ENCODE data around the gene ANKRD23.

GRCh38 chr2:96866149-96866548 is 22.3 kb upstream of the ANKRD23 start:
- TF ChIP-seq CHD2 (IDR thresholded peaks at IDR 0.05; ENCODE audit: low read length, partially characterized antibody) (no peak), CTCF (IDR thresholded peaks at IDR 0.05) (no peak), GABPA (IDR thresholded peaks at IDR 0.05; ENCODE audit: low read depth) (no peak), EP300 (IDR thresholded peaks at IDR 0.05; ENCODE audit: borderline replicate concordance in 1 of 2, low read depth in 1 of 2, low read length in 1 of 2) (no peak), FOXJ3 (CRISPR knock-in tag; IDR thresholded peaks at IDR 0.05) (no peak), REST (IDR thresholded peaks at IDR 0.05; ENCODE audit: low read depth, low read length) (no peak)
- TF ChIP-seq, protein P1, sequence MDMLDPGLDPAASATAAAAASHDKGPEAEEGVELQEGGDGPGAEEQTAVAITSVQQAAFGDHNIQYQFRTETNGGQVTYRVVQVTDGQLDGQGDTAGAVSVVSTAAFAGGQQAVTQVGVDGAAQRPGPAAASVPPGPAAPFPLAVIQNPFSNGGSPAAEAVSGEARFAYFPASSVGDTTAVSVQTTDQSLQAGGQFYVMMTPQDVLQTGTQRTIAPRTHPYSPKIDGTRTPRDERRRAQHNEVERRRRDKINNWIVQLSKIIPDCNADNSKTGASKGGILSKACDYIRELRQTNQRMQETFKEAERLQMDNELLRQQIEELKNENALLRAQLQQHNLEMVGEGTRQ (IDR thresholded peaks at IDR 0.05; ENCODE audit: borderline replicate concordance, low read depth, low read length): no peak
